HG03469 (cell line): ENCODE measurements around the gene ANKRD34C.

Experiments
- ATAC-seq: cut with Tn5 transposase; IDR thresholded peaks from one replicate; pipeline ENCODE4 v1.9.1; 2021; ENCODE audit warnings: mild to moderate bottlenecking, moderate library complexity, moderate number of reproducible peaks; ENCODE audit not compliant: unreplicated experiment

Gene ANKRD34C

GRCh38 chr15:79282371-79283251 lies at the start of gene ANKRD34C:
Gene ANKRD34C, plus strand, starts transcription at chr15:79282722. Its CDS starts 10,563 bp downstream, at chr15:79293285.
- no peak for ATAC-seq

GRCh38 chr15:79233236-79233635 lies 49.3 kb upstream of the ANKRD34C start:
- no peak for ATAC-seq

- no peak for ATAC-seq
Measured at GRCh38 chr15:79240036-79240435, 42.5 kb upstream of the ANKRD34C start.

- no peak for ATAC-seq
Measured at GRCh38 chr15:79243723-79244122, 38.8 kb upstream of the ANKRD34C start.

- no peak for ATAC-seq
Measured at GRCh38 chr15:79244876-79245275, 37.6 kb upstream of the ANKRD34C start.

- ATAC-seq, result no peak
Measured at GRCh38 chr15:79248183-79248582, 34.3 kb upstream of the ANKRD34C start.

GRCh38 chr15:79257454-79257853 lies 25.1 kb upstream of the ANKRD34C start:
- ATAC-seq, result no peak

GRCh38 chr15:79261836-79262235 lies 20.7 kb upstream of the ANKRD34C start:
- no peak for ATAC-seq

- no peak for ATAC-seq
Measured at GRCh38 chr15:79265167-79265566, 17.4 kb upstream of the ANKRD34C start.

GRCh38 chr15:79265987-79266579 lies 16.4 kb upstream of the ANKRD34C start:
- ATAC-seq, result no peak

GRCh38 chr15:79283252-79284048 lies 928 bp downstream of the ANKRD34C start:
- ATAC-seq, result no peak

- ATAC-seq, result no peak
Measured at GRCh38 chr15:79290642-79291275, 8.2 kb downstream of the ANKRD34C start.

- no peak for ATAC-seq
Measured at GRCh38 chr15:79292011-79292410, 9.5 kb downstream of the ANKRD34C start.

GRCh38 chr15:79294075-79294474 lies 11.6 kb downstream of the ANKRD34C start:
- ATAC-seq, result no peak

GRCh38 chr15:79296583-79296982 lies 14.1 kb downstream of the ANKRD34C start:
- ATAC-seq, result no peak

GRCh38 chr15:79299126-79299840 lies 16.8 kb downstream of the ANKRD34C start:
- ATAC-seq, result no peak

- ATAC-seq, result no peak
Measured at GRCh38 chr15:79299841-79300235, 17.3 kb downstream of the ANKRD34C start.

- ATAC-seq, result no peak
Measured at GRCh38 chr15:79307251-79307650, 24.7 kb downstream of the ANKRD34C start.

- no peak for ATAC-seq
Measured at GRCh38 chr15:79308874-79309273, 26.4 kb downstream of the ANKRD34C start.

- peak; percentile 7 for ATAC-seq
Measured at GRCh38 chr15:79310612-79310984, 28.1 kb downstream of the ANKRD34C start.
